Measurements from ENCODE around the gene BNC2. TPM values are rescaled to one million over a fixed set of nuclear protein-coding genes. Genes with fewer than 3 reads are reported as not detected.

BNC2 gene
- total RNA-seq, 1 experiment from 2014 or later, result 2.9 TPM

GRCh38 chr9:16811987-16812685 is 58.3 kb downstream of the BNC2 start:
- no peak overlapping the region for H3K4me2 ChIP-seq
- no peaks in the 10 kb centered on the region for H3K9me2 ChIP-seq (ENCODE audit: insufficient read depth)
- H3K27ac ChIP-seq, result no peak overlapping the region
- POLR2A ChIA-PET (ENCODE audit: unreplicated experiment), result no interaction called here
- H4K20me1 ChIP-seq (ENCODE audit: insufficient read depth), result no peaks in the 10 kb centered on the region
- H2AFZ ChIP-seq, result no peak overlapping the region
- BruUV-seq (replicated peaks), result no TSS peak
- H3F3A ChIP-seq (ENCODE audit: insufficient read depth, low read depth), result peaks cover 6% of the 10 kb centered on the region; the same call in 1 of the 2 replicates
- DNase-seq, result no peak
- no peaks in the 10 kb centered on the region for H3K9me3 ChIP-seq (ENCODE audit: insufficient read depth, low read depth)
- TF ChIP-seq CTCF (conservative IDR thresholded peaks at IDR 0.05), result no peak
- no peak for TF ChIP-seq EZH2 (IDR thresholded peaks at IDR 0.05; ENCODE audit: low read depth)
- no peak overlapping the region for H3K4me3 ChIP-seq
- H3K27me3 ChIP-seq (ENCODE audit: insufficient read depth, low read depth), result no peaks in the 10 kb centered on the region
- H3K79me2 ChIP-seq (ENCODE audit: low read depth), result no peaks in the 10 kb centered on the region
- CTCF ChIA-PET, result no interaction called here
- intact Hi-C loops (cut with micrococcal nuclease; ENCODE audit: unreplicated experiment), result no loop called here
- no peaks in the 10 kb centered on the region for H3K36me3 ChIP-seq (ENCODE audit: low read depth)
- H3K4me1 ChIP-seq (replicated peaks; ENCODE audit: insufficient read depth), result peaks cover 11% of the 10 kb centered on the region

- POLR2A ChIA-PET (ENCODE audit: unreplicated experiment), result interaction anchor here (0.6 kb wide), 1 partner anchor 125 kb away, joined by 3 read pairs; no protein-coding TSS in a partner anchor
Measured at GRCh38 chr9:16809912-16810610, 60.4 kb downstream of the BNC2 start.

GRCh38 chr9:16806674-16807073 is 63.8 kb downstream of the BNC2 start:
- H3K79me2 ChIP-seq (ENCODE audit: low read depth), result no peaks in the 10 kb centered on the region
- intact Hi-C loops (cut with micrococcal nuclease; ENCODE audit: unreplicated experiment), result no loop called here
- TF ChIP-seq CTCF (conservative IDR thresholded peaks at IDR 0.05) (no peak), EZH2 (IDR thresholded peaks at IDR 0.05; ENCODE audit: low read depth) (no peak)
- peaks cover 11% of the 10 kb centered on the region for H3K4me1 ChIP-seq (replicated peaks; ENCODE audit: insufficient read depth)
- H3K27ac ChIP-seq, result no peak overlapping the region
- no peaks in the 10 kb centered on the region for H3K9me2 ChIP-seq (ENCODE audit: insufficient read depth)
- peaks cover 6% of the 10 kb centered on the region; the same call in 1 of the 2 replicates for H3F3A ChIP-seq (ENCODE audit: insufficient read depth, low read depth)
- no TSS peak for BruUV-seq (replicated peaks)
- POLR2A ChIA-PET (ENCODE audit: unreplicated experiment), result no interaction called here
- CTCF ChIA-PET, result no interaction called here
- H3K36me3 ChIP-seq (ENCODE audit: low read depth), result no peaks in the 10 kb centered on the region
- no peak overlapping the region for H2AFZ ChIP-seq
- no peaks in the 10 kb centered on the region for H3K27me3 ChIP-seq (ENCODE audit: insufficient read depth, low read depth)
- no peak overlapping the region for H3K4me2 ChIP-seq
- no peak for DNase-seq
- no peaks in the 10 kb centered on the region for H3K9me3 ChIP-seq (ENCODE audit: insufficient read depth, low read depth)
- no peak overlapping the region for H3K4me3 ChIP-seq
- H4K20me1 ChIP-seq (ENCODE audit: insufficient read depth), result no peaks in the 10 kb centered on the region

More at GRCh38 chr9:16809912-16810610, 60.4 kb downstream of the BNC2 start:
- no TSS peak for BruUV-seq (replicated peaks)
- Histone ChIP-seq H3K4me1 (replicated peaks; ENCODE audit: insufficient read depth) (peaks cover 11% of the 10 kb centered on the region), H3K27ac (no peak overlapping the region), H3K4me3 (no peak overlapping the region), H3K79me2 (ENCODE audit: low read depth) (no peaks in the 10 kb centered on the region), H4K20me1 (ENCODE audit: insufficient read depth) (no peaks in the 10 kb centered on the region), H3K4me2 (peak overlapping the region; percentile 44), H3K9me3 (ENCODE audit: insufficient read depth, low read depth) (no peaks in the 10 kb centered on the region), H3K27me3 (ENCODE audit: insufficient read depth, low read depth) (no peaks in the 10 kb centered on the region), H3F3A (ENCODE audit: insufficient read depth, low read depth) (peaks cover 6% of the 10 kb centered on the region; the same call in 1 of the 2 replicates), H3K36me3 (ENCODE audit: low read depth) (no peaks in the 10 kb centered on the region), H3K9me2 (ENCODE audit: insufficient read depth) (no peaks in the 10 kb centered on the region), H2AFZ (no peak overlapping the region)
- TF ChIP-seq EZH2 (IDR thresholded peaks at IDR 0.05; ENCODE audit: low read depth) (no peak), CTCF (conservative IDR thresholded peaks at IDR 0.05) (no peak)
- intact Hi-C loops (cut with micrococcal nuclease; ENCODE audit: unreplicated experiment), result no loop called here
- CTCF ChIA-PET, result no interaction called here
- peak; percentile 56 to 83 for DNase-seq

All from PC-9 (cell line).